Tongue (tissue), 2 donors: ENCODE results near the gene NKTR. TPM values are rescaled to one million over a fixed set of nuclear protein-coding genes. Genes with fewer than 3 reads are reported as not detected.
A peak's percentile ranks its signal among the peaks of the same experiment; 100 is the strongest.

Experiments used
- DNase-seq: peaks from one replicate; pipeline ENCODE4 v3.0.0-alpha.2; 2015
- total RNA-seq: library from RNA; depleted of rRNA; stranded (reverse); fragments of >200 nt; gene quantifications from one replicate; pipeline ENCODE4 v1.2.3, GENCODE V29; 2014

NKTR gene
- total RNA-seq, 1 donor from 2014 or later = 182 TPM

DNA sequence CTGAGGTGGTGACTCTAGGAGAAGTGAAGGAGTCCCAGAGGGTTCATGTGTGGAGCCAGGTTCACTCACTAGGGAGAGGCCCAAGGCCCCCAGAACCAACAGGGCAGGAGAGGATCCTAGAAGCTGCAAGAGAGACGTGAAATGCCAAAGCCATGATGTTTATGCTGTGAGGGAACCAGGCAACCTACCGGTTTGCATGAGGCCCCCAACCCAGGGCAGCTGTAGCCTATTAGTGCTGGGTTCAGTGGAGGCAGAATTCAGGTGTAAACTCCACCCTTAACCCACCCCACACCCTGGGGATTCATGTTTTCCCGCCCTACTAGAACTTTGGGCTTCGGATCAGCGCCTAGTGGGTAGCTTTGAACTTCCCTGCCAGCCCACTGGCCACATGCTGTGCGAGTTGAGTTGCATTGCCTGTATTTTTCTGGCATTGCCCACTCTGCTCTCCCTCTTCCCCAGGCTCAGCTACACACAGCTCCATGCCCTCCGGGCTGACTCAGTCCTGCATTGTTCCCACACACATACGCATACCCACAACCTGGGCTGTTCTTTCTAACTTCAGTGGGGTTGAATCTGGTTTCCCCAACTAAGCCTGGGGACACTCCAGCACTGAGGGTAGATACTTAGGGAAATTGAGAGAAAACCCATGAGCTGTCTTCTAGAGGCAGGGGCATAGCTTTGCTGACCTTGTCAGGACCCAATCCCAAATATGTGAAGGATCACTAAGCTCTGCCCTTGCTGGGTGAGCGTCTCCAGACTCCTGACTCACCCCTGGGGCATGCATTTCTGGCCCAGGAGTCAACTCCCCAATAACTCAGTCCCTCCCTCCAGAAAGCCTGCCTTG, 51.0 kb downstream of the NKTR start:
- no peak for DNase-seq

DNA sequence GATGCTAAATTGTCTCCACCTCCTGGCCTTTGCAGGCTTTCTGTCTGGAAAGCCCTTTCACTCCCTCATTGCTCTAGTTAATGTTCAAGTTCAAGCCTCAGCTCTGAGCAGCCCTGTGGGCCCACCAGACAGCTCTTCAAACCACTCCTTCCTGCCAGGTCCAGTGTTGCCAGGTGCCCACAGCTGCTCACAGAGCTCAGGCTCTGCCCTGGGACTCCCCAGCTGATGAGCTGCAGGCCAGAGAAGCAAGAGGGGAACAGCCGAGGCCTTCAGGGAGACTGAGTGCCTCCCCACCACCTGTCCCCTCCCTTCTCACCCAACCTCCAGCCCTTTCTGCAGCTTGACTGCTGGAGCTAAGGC, 51.7 kb downstream of the NKTR start:
- DNase-seq = peak; percentile 72

DNA sequence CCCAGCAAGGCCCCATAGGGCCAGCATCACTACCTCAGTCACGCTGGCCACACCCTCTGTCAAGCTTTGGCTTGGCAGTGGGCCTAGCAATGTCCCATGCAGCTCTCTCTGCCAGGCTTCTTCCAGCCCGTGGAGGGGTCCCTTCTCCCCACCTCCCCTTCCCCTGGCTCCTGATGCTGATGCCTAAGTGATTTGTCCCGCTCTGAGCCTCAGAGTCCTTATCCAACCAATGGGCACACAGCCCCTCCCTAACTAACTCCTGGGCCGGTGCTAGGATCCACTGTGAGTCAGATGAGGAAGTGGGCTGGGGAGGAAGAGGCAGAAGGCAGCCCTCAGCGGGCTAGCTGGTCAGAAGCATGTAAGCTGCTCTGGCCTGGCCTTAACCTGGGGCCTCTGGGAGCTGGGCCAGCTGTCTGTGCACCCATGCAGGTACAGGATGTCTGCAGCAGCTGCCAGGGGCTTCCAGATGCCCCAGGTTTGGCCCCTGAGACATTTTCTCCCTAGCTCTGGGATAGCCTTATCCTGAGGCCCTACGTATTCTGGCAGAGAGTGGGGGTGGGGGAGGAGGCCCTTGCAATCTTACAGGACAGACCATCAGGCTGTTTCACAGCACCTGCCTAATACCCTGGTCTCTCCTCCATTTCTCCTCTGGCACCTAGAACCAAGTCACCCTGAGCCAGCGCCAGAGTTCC, 52.3 kb downstream of the NKTR start:
- DNase-seq = peak; percentile 69

DNA sequence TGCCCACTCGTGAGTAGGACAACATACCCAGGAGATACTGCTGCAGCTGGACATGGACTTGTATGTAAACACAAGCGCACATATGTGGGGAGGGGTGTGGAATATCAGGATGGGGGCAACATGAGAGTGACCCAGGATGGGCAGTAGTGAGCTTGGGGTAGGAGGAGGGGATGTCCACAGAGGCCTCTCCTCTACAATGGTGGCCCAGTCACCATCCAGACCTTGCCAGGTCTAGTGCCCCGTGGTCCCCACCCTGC, 52.7 kb downstream of the NKTR start:
- DNase-seq = no peak

DNA sequence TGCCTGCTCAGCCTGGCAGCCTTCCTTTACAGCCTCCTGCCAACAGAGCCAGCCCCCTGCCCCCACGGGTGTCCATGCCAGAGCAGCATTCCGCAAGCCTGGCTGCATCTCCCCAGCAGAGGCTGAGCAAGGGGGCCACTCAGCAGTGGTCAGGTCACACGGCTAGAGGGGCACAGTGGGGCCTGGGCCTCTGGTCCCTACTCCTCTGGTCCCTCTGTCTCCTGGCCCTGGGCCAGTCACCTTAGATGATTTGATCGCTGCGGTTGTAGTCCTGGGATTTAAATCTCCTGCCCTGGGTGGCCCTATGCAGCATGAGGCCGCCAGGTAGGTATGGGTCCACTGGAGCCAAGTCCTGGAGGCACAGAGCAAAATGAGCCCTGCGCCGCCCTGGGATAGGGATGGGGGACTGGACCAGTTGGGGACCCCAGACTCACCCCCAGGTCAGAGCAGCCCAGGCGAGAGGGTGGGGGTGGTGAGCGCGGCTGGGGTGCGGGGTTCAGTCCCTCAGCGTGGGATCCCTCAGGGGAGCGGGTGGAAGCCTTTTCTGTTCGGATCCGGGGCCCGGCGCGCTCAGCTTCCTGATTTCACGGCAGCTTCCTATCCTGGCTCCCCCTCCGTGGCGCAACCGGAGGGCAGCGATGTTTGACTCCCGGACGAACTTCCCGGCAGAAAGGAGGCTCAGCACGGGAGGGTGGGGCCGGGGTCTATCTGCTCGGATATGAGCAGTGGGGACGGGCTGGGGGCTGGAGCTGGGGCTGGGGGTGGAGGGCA, 53.3 kb downstream of the NKTR start, which contains the start of gene ZBTB47:
Gene ZBTB47, plus strand, starts transcription at position 138 of the 771 bp plus-strand sequence. CDS start 4,659 bp downstream, outside the sequence.
- DNase-seq = peak; percentile 30

DNA sequence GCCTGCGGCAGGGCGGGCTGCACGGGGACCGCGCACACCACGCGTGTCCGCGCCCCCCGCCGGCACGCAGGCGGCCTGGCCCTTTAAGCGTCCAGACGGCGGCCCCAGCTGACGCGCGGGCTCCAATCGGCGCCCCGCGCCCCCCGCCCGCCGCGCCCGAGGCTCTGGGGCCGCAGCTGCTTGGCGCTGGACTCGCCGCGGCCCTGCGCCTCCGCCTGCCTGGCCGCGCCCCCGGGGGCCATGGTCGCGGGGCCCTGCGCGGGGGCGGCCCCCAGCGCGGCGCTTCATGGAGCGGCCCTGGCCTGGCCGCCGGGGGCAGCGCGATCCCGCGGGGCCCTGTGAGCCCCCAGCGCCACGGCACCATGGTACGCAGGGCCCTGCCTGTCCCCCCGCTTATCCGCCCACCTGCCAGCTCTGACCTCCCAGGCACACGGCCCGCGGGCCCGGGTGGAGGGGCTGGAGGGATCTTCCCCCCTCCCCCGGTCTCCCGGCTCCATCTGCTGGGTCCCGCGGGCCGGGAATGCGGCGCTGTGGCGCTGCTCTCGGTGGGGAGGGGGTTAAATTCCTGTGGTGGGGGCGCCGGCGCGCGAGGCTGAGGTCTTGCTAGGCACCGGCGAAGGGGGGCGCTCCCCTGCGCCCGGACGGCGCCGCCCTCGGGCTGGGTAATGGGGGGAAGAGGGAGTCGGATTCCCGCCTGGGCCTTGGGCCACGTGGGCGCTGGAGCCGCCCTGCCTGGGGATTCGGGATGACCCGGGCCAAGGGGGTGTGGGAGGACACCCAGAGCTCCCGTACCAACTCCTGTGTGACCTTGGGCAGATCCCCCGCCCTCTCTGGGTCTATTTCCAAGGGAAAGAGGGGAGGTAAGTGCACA, 54.1 kb downstream of the NKTR start:
- peak; percentile 86 for DNase-seq

DNA sequence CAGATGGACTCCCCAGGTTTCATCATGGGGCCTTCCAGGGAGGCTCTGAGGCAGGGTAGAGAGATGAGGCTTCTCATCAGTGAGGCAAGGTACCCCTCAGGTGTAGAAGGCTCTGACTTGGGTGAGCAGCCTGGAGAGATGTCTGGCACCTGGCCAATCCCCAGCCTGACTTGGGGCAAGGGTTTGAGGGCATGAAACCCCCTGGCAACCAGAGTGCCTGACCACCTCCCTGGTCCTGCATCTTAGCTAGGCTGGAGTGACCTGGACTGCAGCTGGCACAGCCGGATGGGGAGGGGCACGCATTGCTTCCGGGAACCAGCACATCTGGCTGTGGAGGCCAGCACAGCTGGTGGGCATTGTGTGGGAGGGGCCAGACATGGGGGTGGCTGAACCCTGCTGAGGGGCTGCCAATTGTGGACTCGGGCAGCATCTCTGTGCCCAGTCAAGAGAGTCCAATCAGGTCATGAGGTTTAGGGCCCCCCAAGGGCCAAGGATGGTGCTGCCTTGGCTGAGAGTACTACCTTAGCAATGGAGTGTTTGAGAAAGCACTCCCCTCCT, 54.9 kb downstream of the NKTR start:
- peak; percentile 76 for DNase-seq

DNA sequence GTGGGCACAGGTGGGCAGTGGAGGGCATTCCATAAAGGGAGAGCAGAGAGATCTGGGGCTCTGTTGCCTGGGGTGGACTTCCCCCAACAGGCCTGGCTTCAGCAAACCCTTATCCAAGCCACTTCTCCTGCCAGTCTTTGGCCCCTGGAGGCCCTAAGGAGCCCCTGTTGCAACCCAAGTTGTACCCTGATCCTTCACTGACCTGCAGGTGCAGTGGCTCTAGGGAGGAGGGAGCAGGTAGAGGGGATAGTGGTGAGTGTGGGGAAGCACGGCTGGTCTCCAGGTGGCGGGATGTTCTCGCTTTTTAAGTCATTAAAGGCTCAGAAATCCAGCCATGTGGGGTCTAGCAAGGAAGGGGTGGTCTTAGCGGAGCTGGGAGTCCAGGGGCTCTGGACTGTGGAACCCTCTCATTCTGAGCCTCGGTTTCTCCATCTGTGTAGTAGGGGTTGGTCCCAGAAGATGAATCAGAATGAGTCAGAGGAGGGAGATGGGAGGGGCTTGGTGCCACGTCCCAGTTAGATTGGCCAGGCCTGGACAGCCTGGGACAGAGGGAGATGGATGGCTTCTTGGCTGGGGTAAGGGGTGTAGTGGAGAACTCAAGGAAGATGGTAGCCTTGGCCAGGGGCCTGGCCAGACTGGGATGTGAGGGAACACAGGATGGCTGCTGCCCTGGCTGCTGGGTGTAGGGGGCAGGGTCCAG, 55.6 kb downstream of the NKTR start:
- DNase-seq = no peak

DNA sequence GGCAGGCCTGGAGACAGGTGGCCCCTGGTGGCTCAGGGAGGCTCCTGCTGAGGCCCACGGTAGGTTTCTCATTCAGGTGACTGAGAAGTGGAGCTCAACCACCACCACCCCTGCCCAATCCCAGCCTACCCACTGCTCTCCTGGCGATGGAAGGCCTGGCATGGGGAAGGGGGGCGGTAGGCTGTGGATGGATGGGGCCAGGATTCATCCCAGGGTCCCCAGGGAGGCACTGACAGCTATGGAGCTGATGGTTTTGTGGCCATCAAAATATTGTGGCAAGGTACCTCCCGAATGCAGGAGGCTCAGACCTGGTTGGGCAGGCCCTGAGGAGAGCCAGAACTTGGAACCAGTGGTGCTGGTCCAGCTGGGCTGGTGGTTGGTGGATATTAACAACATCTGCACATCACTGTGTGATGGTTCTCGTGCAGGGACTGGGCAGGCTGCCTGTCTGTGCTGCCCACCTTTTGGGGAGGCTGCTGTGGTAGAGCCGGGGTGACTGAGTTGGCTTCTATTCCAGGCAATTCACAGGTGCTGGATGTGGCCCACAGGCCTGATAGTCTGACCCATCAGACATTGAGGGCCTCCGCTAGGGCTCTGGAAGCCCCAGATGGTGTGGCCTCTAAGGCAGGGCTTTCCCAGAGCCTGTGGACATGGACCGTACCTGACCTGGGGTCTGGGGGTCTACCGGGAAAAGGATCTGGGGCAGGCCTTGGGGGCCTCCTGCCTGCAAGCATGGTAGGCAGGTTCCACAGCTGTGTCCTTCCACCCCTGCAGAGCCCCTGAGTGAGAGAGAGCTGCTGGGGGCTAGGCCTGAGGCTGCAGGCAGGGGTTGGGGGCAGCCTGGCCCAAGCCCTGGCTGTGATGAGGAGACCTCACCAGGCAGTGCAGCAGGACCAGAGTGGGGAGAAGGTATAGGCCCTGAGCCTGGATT, 56.5 kb downstream of the NKTR start:
- DNase-seq = no peak

DNA sequence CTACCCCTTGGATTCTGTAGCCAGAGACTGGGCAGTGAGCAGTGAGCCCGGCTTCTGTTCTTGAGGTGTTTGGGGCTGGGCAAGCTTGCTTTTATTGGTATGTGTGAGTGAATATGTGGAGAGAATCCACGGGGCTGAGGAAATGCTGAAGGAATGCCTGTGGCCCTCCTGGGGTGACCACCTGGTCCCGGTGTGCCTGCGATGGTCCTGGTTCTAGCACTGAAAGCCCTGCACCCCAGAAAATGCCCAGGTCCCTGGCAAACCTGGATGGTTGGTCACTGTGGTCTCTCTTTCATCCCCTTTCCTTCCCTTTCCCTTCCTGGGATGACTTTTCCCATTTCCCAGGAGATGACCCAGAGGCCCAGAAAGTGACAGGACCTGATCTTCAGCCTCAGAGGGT, 57.2 kb downstream of the NKTR start:
- no peak for DNase-seq

DNA sequence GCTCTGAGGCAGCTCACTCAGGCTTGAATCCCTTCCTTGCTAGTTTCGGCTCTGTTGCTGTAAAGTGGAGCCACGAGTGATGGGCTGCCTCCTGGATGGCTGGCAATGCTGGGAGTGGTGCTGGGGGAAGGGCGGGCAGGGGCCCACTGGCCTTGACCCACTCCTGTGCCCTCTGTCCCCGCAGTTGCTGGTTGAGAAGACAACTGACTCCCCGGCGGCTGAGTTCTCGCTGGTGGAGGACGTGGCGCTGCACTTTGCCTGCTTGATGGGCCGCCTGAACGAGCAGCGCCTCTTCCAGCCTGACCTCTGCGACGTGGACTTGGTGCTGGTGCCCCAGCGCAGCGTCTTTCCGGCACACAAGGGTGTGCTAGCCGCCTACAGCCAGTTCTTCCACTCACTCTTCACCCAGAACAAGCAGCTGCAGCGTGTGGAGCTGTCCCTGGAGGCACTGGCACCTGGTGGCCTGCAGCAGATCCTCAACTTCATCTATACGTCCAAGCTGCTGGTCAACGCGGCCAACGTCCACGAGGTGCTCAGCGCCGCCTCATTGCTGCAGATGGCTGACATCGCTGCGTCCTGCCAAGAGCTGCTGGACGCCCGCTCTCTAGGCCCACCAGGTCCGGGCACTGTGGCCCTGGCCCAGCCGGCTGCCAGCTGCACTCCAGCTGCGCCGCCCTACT, 57.7 kb downstream of the NKTR start:
- DNase-seq = peak; percentile 43

DNA sequence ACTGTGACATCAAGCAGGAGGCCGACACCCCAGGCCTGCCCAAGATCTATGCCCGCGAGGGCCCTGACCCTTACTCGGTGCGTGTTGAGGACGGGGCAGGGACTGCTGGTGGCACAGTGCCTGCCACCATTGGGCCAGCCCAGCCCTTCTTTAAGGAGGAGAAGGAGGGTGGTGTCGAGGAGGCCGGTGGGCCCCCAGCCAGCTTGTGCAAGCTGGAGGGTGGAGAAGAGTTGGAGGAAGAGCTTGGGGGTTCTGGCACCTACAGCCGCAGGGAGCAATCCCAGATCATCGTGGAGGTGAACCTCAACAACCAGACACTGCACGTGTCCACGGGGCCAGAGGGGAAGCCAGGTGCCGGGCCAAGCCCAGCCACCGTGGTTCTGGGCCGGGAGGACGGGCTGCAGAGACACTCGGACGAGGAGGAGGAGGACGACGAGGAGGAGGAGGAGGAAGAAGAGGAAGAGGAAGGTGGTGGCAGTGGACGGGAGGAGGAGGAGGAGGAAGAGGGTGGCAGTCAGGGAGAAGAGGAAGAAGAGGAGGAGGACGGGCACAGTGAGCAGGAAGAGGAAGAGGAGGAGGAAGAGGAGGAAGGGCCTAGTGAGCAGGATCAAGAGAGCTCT, 58.4 kb downstream of the NKTR start:
- no peak for DNase-seq

DNA sequence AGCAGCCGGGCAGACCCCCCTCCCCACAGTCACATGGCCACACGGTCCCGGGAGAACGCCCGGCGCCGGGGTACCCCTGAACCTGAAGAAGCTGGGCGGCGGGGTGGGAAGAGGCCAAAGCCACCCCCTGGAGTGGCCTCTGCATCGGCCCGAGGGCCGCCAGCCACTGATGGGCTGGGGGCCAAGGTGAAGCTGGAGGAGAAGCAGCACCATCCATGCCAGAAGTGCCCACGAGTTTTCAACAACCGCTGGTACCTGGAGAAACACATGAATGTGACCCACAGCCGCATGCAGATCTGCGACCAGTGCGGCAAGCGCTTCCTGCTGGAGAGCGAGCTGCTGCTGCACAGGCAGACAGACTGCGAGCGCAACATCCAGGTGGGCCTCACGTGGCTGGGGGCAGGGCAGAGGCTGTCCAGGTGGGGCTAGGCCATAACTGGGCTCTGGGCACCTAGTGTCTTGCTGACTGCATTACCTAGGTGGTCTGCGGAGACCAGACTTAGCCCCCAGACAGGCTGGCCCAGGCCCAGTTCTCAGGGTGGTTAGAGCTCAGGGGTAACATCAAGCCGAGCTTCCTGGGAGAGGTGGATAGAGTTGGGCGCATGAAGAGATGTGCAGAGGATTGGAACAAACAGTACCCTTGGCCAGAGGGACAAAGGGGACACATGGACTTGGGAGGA, 59.1 kb downstream of the NKTR start:
- DNase-seq = no peak

DNA sequence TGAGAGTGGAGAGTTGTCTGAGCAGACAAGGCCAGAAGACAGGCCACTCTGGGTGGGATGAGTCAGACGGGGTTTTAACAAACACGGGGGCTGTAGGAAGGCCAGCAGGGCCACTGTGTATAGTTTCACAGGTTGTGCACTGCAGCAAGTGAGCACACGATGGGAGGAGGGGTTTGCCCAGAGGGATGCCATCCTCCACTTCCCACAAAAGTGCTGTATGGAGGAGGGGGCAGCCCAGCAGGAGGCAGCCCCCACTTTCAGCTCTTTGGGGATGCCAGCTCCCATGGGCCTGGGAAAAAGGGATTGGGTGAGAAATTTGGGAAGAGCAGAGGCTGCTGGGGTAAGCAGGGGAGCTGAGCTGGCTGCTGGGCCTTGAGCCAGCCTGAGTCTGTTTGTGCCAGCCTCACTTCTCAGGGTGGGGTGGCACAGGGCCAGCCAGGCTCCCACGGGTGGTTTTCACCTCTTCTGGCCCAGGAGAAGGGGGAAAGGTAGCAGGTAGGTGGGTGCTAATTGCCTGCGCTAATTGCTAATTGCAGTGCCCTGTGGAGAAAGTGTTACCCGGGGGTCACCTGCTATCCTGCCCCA, 59.7 kb downstream of the NKTR start:
- DNase-seq = no peak

DNA sequence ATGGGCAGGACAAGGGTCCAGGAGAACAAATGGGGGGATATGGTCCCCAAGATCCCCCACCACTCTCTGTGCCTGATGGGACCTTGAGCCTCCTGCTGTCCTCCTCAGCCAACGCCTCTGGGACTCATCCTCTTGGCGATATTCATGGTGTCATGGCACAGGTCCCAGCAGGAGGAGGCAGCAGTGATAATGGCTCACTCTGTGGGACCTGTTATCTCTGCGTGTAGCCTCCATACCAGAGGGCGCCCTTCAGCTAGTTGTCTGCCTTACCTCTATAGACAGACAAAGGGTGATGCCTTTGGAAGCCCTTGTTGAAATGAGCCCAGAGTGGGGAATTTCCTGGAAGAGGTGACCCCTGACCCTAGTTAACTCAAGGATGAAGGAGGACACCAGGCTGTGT, 60.4 kb downstream of the NKTR start:
- no peak for DNase-seq

DNA sequence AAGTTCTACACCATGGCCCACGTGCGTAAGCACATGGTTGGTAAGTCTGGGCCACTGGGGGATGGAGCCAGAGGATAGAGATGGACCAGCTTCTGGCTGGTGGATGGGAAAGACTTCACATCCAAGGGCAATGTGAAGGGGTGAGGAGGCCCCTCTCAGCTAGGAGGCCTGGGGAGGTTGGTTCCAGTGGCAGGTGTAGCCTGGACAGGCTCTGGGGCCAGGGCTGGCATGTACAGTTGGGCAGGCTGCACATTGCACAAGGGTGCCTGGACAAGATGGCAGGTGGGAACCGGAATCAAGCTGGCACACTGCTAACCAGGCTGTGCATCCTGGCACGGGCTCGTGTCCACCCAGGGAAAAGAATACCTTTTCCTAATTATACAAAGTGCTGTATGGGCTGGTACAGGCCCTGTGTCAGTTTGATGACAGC, 61.1 kb downstream of the NKTR start:
- DNase-seq = no peak

DNA sequence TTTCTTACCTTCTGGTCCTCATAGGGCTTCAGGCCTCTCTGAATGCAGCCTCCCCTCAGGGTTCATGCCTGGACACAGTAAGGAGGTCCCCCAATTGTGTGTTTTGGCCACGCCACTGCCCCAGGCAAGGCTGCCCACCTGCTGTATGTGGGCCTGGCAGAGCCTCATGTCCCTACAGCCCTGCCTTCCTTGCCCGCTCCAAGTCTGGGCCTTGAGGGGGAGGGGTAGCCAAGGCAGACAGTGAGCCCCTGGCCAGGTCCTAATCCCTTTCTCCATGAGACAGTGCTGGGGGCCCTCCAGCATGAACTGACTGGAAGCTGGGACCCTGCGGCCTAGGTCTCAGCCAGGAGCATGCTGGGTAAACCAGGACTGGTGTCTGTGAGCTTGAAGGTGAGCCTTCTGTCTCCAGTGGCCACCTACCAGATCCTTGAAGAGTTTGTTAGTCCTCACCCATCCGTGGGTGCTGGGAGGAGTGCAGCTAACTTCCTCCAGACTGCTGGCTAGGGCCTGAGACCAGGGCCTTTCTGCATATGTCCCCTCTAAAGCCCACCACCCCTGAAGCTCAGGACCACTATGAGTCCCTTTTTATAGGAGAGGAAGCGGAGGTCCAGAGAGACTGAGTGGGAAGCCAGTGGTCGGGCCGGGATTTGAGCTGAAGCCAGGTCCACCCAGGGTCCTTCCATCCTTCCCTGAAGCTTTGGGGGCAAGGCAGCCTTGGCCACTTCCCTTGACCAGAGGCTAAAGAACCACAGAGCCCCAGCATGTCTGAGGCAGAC, 61.7 kb downstream of the NKTR start:
- DNase-seq = no peak
